ENCODE results near the gene TBC1D10B.

Gene TBC1D10B

GRCh38 chr16:30351586-30352419, 18.5 kb downstream of the TBC1D10B start:
- H3K27ac ChIP-seq: no peak overlapping the region
- peaks cover 43% of the 10 kb centered on the region for H3K36me3 ChIP-seq
- no peaks in the 10 kb centered on the region for H3K9me3 ChIP-seq (ENCODE audit: severe bottlenecking)
- TF ChIP-seq CTCF (IDR thresholded peaks at IDR 0.05; ENCODE audit: low read depth, low read length): no peak
- H3K27me3 ChIP-seq (ENCODE audit: insufficient read depth, low read depth, severe bottlenecking): no peaks in the 10 kb centered on the region
- no peak for DNase-seq
- H3K4me3 ChIP-seq (ENCODE audit: low read depth, low read length): no peak overlapping the region

GRCh38 chr16:30351001-30351441, 19.3 kb downstream of the TBC1D10B start:
- TF ChIP-seq CTCF (IDR thresholded peaks at IDR 0.05; ENCODE audit: low read depth, low read length): no peak
- H3K27ac ChIP-seq: no peak overlapping the region
- H3K9me3 ChIP-seq (ENCODE audit: severe bottlenecking): no peaks in the 10 kb centered on the region
- no peaks in the 10 kb centered on the region for H3K27me3 ChIP-seq (ENCODE audit: insufficient read depth, low read depth, severe bottlenecking)
- no peak overlapping the region for H3K4me3 ChIP-seq (ENCODE audit: low read depth, low read length)
- H3K36me3 ChIP-seq: peaks cover 39% of the 10 kb centered on the region
- no peak for DNase-seq

DNA sequence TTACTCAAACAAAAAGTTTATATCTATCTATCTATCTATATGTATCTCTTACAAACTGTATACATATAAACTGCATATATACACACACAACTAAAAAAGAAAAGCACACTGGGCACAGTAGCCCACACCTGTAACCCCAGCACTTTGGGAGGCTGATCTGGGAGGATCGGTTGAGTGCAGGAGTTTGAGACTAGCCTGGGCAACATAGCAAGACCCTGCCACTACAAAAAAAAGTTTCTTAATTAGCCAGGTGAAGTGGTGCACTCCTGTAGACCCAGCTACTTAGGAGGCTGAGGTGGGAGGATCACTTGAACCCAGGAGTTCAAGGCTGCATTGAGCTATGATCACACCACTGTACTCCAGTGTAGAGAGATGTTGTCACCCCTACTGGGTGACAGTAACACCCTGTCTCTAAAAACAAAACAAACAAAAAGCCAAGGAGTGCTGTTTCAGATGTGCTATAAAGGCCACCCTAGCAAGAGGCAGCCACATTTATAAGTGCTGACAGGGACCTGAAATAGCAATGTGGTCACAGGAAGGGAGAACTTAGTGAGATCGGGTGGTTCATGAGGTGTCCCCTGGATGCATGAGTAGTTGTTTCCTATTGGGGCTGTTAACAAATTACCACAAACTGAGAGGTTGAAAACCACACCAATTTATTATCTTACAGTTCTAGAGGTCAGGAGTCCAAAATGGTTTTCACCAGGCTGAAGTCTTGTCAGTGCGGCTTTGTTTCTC, 20.0 kb downstream of the TBC1D10B start:
- H3K4me3 ChIP-seq (ENCODE audit: low read depth, low read length): no peak overlapping the region
- no peaks in the 10 kb centered on the region for H3K27me3 ChIP-seq (ENCODE audit: insufficient read depth, low read depth, severe bottlenecking)
- no peak for TF ChIP-seq CTCF (IDR thresholded peaks at IDR 0.05; ENCODE audit: low read depth, low read length)
- no peak overlapping the region for H3K27ac ChIP-seq
- DNase-seq: no peak
- no peaks in the 10 kb centered on the region for H3K9me3 ChIP-seq (ENCODE audit: severe bottlenecking)
- peaks cover 39% of the 10 kb centered on the region for H3K36me3 ChIP-seq

DNA sequence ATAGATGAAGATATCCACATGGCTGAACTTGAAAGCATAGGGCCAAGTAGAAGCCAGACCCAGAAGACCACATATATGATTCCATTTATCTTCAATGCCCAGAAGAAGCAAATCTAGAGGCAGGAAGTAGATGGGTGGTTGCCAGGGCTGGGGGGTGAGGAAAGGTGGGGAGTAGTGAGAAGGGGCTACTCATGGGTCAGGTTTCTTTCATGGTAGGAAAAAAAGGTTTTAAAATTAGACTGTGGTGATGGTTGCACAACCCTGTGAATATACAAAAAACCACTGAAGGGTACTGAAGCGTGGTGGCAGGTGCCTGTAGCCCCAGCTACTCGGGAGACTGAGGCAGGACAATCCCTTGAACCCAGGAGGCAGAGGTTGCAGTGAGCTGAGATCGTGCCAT, 20.6 kb downstream of the TBC1D10B start:
- Histone ChIP-seq H3K4me3 (ENCODE audit: low read depth, low read length) (no peak overlapping the region), H3K27ac (no peak overlapping the region), H3K9me3 (ENCODE audit: severe bottlenecking) (no peaks in the 10 kb centered on the region), H3K36me3 (peaks cover 39% of the 10 kb centered on the region), H3K27me3 (ENCODE audit: insufficient read depth, low read depth, severe bottlenecking) (no peaks in the 10 kb centered on the region)
- no peak for TF ChIP-seq CTCF (IDR thresholded peaks at IDR 0.05; ENCODE audit: low read depth, low read length)
- no peak for DNase-seq

DNA sequence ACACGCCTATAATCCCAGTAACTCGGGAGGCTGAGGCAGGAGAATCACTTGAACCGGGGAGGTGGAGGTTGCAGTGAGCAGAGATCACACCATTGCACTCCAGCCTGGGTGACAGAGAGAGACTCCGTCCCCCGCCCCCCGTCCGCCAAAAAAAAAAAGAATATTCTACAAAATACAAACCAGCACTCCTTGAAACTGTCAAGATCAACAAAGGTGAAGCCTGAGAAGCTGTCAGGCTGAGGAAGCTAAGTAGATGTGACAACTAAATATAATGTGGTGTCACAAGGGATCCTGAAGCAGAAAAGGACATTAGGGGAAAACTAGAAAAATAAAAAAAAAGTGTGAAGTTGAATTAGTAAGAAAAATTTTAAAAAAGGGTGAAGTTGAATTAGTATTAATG, 21.4 kb downstream of the TBC1D10B start:
- Histone ChIP-seq H3K9me3 (ENCODE audit: severe bottlenecking) (no peaks in the 10 kb centered on the region), H3K27ac (no peak overlapping the region), H3K36me3 (peaks cover 38% of the 10 kb centered on the region), H3K27me3 (ENCODE audit: insufficient read depth, low read depth, severe bottlenecking) (no peaks in the 10 kb centered on the region), H3K4me3 (ENCODE audit: low read depth, low read length) (no peak overlapping the region)
- DNase-seq: no peak
- no peak for TF ChIP-seq CTCF (IDR thresholded peaks at IDR 0.05; ENCODE audit: low read depth, low read length)
